EL (cell line): ENCODE results near the gene ABHD2.
"Not testable (repeated sequence)": the region's sequence is repeated elsewhere in the genome, so short reads cannot be mapped to it uniquely, and the experiment has no call there.

Experiments
- DNase-seq: peaks from one replicate; pipeline ENCODE4 v3.0.0-alpha.2; 2016

ABHD2 gene

GRCh38 chr15:89122505-89123180 is 34.4 kb downstream of the ABHD2 start:
- DNase-seq: no peak

GRCh38 chr15:89123181-89123525 is 34.9 kb downstream of the ABHD2 start:
- DNase-seq: peak; percentile 64

GRCh38 chr15:89125088-89125826 is 37.0 kb downstream of the ABHD2 start:
- DNase-seq: no peak

GRCh38 chr15:89126009-89126408 is 37.8 kb downstream of the ABHD2 start:
- DNase-seq: no peak

GRCh38 chr15:89127054-89127702 is 38.9 kb downstream of the ABHD2 start:
- DNase-seq: no peak

GRCh38 chr15:89128320-89129122 is 40.3 kb downstream of the ABHD2 start:
- no peak for DNase-seq

- DNase-seq: peak; percentile 34
Measured at GRCh38 chr15:89129123-89129815, 41.0 kb downstream of the ABHD2 start.

- DNase-seq: no peak
Measured at GRCh38 chr15:89129816-89130134, 41.5 kb downstream of the ABHD2 start.

- DNase-seq: no peak
Measured at GRCh38 chr15:89130201-89130600, 41.9 kb downstream of the ABHD2 start.

GRCh38 chr15:89131731-89132130 is 43.5 kb downstream of the ABHD2 start:
- no peak for DNase-seq

GRCh38 chr15:89132611-89133507 is 44.6 kb downstream of the ABHD2 start:
- DNase-seq: no peak

- not testable (repeated sequence) for DNase-seq
Measured at GRCh38 chr15:89135387-89136077, 47.3 kb downstream of the ABHD2 start.

- DNase-seq: no peak
Measured at GRCh38 chr15:89136078-89136806, 48.0 kb downstream of the ABHD2 start.

- DNase-seq: peak; percentile 33
Measured at GRCh38 chr15:89136818-89137772, 48.8 kb downstream of the ABHD2 start.

- no peak for DNase-seq
Measured at GRCh38 chr15:89137926-89138325, 49.7 kb downstream of the ABHD2 start.

GRCh38 chr15:89138999-89139612 is 50.9 kb downstream of the ABHD2 start:
- DNase-seq: peak; percentile 40

- no peak for DNase-seq
Measured at GRCh38 chr15:89139613-89140499, 51.6 kb downstream of the ABHD2 start.

GRCh38 chr15:89140595-89140994 is 52.3 kb downstream of the ABHD2 start:
- no peak for DNase-seq
